HG03196 (cell line): Measurements from ENCODE around the gene PRR19.

Experiments used
- ATAC-seq: cut with Tn5 transposase; IDR thresholded peaks from one replicate; pipeline ENCODE4 v1.9.1; 2021; ENCODE audit not compliant: unreplicated experiment

Gene PRR19

GRCh38 chr19:42282819-42283187 is 19.1 kb upstream of the PRR19 start:
- ATAC-seq: no peak

- peak; percentile 44 for ATAC-seq
Observed at GRCh38 chr19:42283188-42284065, 18.5 kb upstream of the PRR19 start.

- peak; percentile 21 for ATAC-seq
Observed at GRCh38 chr19:42284066-42284501, 17.8 kb upstream of the PRR19 start.

- no peak for ATAC-seq
Observed at GRCh38 chr19:42284591-42285341, 17.2 kb upstream of the PRR19 start.

DNA sequence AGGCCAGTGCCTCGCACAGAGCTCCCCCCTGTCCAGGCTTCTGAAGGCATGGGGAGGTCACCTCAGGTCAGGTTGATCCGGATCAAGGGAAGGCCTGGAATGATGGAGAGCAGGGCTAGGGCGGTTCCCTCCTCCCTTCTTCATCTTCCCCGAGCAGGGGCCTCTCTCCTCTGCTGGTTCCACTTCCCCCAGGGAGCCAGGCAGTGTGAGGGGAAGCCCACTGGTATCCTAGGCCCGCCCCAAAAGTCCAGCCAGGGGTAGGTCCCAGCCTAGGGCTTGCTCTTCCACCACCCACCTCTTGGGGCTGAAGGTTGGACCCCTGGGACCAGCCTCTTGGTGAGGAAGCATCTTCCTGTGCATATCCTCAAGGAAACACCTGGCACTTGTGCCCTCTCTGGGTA is 16.4 kb upstream of the PRR19 start:
- ATAC-seq: no peak

- no peak for ATAC-seq
Observed at GRCh38 chr19:42285988-42286348, 16.0 kb upstream of the PRR19 start.

DNA sequence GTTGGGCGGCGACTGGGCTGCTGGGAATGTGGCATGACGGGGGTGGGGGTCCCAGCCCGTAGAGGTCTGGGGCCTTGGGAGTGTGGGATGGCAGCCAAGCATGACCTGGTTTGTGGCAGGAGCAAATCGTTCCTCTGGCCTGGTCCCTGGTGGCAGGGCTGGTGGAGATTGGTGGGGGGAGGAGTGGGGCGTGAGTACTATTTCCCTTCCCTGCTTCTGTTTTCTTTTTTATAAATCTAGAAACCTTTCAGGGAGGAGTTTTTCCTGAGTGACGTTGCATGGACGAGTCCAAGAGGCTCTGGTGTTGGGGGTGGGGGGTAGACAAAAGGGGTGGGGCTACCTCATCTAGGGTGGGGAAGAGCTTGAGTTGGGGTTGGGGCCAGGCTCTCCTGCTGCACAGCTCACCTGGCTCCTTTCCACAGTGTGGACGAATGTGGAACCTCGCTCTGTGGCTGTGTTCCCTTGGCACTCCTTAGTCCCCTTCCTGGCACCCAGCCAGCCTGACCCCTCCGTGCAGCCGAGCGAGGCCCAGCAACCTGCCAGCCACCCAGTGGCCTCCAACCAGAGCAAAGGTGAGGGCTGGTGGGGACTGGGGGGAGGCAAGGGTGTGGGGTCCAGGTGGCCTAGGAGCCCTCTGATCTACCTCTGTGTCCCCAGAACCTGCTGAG is 15.4 kb upstream of the PRR19 start:
- ATAC-seq: no peak

DNA sequence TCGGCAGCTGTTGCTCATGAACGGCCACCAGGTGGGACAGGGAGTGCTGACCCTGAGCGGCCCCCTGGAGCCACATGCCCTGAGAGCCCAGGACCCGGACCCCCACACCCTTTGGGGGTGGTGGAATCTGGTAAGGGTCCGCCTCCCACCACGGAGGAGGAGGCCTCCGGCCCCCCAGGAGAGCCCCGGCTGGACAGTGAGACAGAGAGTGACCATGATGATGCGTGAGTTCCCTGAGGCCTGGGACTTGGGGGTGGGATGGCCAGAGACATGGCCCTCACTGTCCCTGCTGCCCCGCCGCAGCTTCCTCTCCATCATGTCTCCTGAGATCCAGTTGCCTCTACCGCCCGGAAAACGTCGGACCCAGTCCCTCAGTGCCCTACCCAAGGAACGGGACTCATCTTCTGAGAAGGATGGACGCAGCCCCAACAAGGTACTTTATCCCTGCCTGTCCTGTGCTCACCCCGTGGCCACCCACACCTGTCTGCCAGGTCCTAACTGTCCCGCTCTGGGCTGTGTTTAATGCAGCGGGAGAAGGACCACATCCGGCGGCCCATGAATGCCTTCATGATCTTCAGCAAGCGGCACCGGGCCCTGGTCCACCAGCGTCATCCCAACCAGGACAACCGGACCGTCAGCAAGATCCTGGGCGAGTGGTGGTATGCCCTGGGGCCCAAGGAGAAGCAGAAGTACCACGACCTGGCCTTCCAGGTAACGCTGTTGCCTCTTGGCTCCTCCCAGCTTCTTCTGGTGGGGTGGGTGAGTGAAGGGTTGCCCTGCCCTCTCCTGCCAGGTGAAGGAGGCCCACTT is 14.7 kb upstream of the PRR19 start:
- no peak for ATAC-seq

DNA sequence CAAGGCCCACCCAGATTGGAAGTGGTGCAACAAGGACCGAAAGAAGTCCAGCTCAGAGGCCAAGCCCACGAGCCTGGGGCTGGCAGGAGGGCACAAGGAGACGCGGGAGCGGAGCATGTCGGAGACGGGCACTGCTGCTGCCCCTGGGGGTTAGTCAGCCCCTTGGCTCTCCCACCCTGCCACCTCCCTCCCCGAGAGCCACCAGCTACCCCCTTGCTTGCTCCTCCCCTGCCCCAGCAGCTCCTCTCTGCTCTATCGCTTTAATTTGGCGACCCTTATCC is 14.2 kb upstream of the PRR19 start:
- no peak for ATAC-seq

DNA sequence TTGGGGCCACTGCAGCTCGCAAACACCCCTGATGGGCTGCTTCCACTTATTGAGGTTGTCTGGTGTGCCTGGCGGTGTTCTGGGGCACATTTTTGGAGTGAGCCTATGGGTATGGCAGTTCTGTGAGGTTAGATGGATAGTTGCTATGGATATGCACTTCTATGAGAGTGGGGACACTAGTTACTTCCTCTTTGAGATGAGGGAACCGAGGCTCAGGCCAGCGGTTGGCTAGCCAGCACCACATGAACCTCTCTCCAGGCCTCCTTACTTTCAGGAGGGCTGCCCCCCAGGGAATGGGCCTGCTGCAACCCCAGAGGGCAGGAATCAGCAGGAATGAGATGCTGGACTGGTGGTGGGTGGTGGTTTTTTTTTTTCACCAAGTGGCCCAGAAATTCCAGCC is 13.5 kb upstream of the PRR19 start:
- ATAC-seq: no peak

- ATAC-seq: no peak
Observed at GRCh38 chr19:42288881-42289555, 12.9 kb upstream of the PRR19 start.

- ATAC-seq: no peak
Observed at GRCh38 chr19:42289556-42290041, 12.3 kb upstream of the PRR19 start.

- no peak for ATAC-seq
Observed at GRCh38 chr19:42290136-42290522, 11.8 kb upstream of the PRR19 start.

DNA sequence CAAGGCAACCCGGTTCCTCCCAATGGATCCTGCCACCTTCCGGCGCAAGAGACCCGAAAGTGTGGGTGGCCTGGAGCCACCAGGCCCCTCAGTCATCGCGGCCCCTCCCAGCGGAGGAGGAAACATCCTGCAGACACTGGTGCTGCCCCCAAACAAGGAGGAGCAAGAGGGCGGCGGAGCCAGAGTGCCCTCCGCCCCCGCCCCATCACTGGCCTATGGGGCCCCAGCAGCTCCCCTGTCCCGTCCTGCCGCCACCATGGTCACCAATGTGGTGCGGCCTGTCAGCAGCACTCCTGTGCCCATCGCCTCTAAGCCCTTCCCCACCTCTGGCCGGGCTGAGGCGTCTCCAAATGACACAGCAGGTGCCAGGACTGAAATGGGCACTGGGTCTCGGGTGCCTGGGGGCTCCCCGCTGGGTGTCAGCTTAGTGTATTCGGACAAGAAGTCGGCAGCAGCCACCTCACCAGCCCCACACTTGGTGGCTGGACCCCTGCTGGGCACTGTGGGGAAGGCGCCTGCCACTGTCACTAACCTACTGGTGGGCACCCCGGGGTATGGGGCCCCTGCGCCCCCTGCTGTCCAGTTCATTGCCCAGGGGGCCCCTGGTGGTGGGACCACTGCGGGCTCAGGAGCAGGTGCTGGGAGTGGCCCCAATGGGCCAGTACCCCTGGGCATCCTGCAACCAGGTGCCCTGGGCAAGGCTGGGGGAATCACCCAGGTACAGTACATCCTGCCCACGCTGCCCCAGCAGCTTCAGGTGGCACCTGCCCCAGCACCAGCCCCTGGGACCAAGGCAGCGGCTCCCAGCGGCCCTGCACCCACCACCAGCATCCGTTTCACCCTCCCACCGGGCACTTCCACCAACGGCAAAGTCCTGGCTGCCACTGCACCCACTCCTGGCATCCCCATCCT is 11.2 kb upstream of the PRR19 start:
- ATAC-seq: no peak

GRCh38 chr19:42291435-42291810 is 10.5 kb upstream of the PRR19 start:
- ATAC-seq: no peak

GRCh38 chr19:42292042-42292960 is 9.6 kb upstream of the PRR19 start:
- ATAC-seq: no peak

DNA sequence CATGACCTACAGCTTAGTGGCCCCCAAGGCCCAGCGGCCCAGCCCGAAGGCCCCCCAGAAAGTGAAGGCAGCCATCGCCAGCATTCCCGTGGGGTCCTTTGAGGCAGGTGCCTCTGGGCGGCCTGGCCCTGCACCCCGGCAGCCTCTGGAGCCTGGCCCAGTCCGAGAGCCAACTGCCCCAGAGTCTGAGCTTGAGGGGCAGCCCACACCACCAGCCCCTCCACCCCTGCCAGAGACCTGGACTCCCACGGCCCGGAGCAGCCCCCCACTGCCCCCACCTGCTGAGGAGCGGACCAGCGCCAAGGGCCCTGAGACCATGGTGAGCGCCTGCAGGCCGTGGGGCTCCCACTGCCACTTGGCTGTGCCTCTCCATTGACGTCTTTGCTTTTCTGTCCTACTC is 9.0 kb upstream of the PRR19 start:
- no peak for ATAC-seq

GRCh38 chr19:42293540-42293939 is 8.4 kb upstream of the PRR19 start:
- ATAC-seq: no peak
